Esophagus (tissue), 2 donors: ENCODE results near the gene CD8A. TPM values are rescaled to one million over a fixed set of nuclear protein-coding genes. Genes with fewer than 3 reads are reported as not detected.
A peak's percentile ranks its signal among the peaks of the same experiment; 100 is the strongest.

ENCODE experiments used
- H3K27ac ChIP-seq, 2 donors: one replicate each; pipeline ENCODE4 v1.5.1; 2013; ENCODE audit warnings: low read depth in 2 of 2, mild to moderate bottlenecking in 2 of 2, inconsistent platforms in 1 of 2, low read length in 1 of 2, moderate library complexity in 1 of 2
- H3K27me3 ChIP-seq, 2 donors: one replicate each; pipeline ENCODE4 v1.6.1; 2013; ENCODE audit warnings: low read length in 2 of 2, control low read depth in 1 of 2, mild to moderate bottlenecking in 1 of 2; ENCODE audit not compliant: insufficient read depth in 2 of 2, control insufficient read depth in 1 of 2
- H3K36me3 ChIP-seq, 2 donors: one replicate each; pipeline ENCODE4 v1.6.1; 2013; ENCODE audit warnings: low read length in 1 of 2; ENCODE audit not compliant: control insufficient read depth in 2 of 2, insufficient read depth in 2 of 2
- H3K4me1 ChIP-seq, 2 donors: one replicate each; pipeline ENCODE4 v1.6.1; 2013; ENCODE audit warnings: low read length in 1 of 2; ENCODE audit not compliant: control insufficient read depth in 2 of 2, insufficient read depth in 2 of 2
- H3K4me3 ChIP-seq, 2 donors: one replicate each; pipeline ENCODE4 v1.5.1; 2013; ENCODE audit warnings: low read length in 2 of 2, mild to moderate bottlenecking in 2 of 2, low read depth in 1 of 2, moderate library complexity in 1 of 2
- H3K9me3 ChIP-seq, 2 donors: one replicate each; pipeline ENCODE4 v1.6.1; 2013; ENCODE audit warnings: mild to moderate bottlenecking in 2 of 2, low read depth in 1 of 2, low read length in 1 of 2, moderate library complexity in 1 of 2; ENCODE audit not compliant: control insufficient read depth in 2 of 2, insufficient read depth in 1 of 2
- WGBS, 2 donors: extraction: QIAGEN DNeasy Blood & Tissue Kit; methylation state at CpG; one replicate each; pipeline ENCODE4 v1.1.7; 2013; 5-methylcytosine and 5-hydroxymethylcytosine counted together
- polyA plus RNA-seq, 2 donors: library from polyadenylated mRNA; stranded (reverse); fragments of 200-250 nt; gene quantifications; one replicate each; pipeline ENCODE4 v1.2.3, GENCODE V29; 2013
- donor health status: healthy with polysubstance abuse.
- donor health status: Bipolar disorder and iron deficiency.

The CD8A gene
- polyA plus RNA-seq, 2 donors, result 3.5 to 4.2 TPM

- 41 to 45% methylated on average over 7 of the region's 7 CpGs for WGBS, 2 donors
- Histone ChIP-seq H3K27me3 (peaks cover 0 to 19% of the 10 kb centered on the region in 2 donors), H3K9me3 (no peaks in the 10 kb centered on the region), H3K4me1 (peaks cover 18 to 22% of the 10 kb centered on the region in 2 donors), H3K36me3 (no peaks in the 10 kb centered on the region), H3K27ac (peak overlapping the region in 1 of 2 donors; percentile 41), H3K4me3 (peak overlapping the region; percentile 11 to 37)
These were observed 860 bp upstream of the CD8A start for GRCh38 chr2:86791573-86791972.

GRCh38 chr2:86790134-86790675, 508 bp downstream of the CD8A start:
- Histone ChIP-seq H3K9me3 (no peaks in the 10 kb centered on the region), H3K4me3 (peak overlapping the region; percentile 28 to 37), H3K27me3 (peaks cover 0 to 19% of the 10 kb centered on the region in 2 donors), H3K4me1 (peaks cover 18 to 22% of the 10 kb centered on the region in 2 donors), H3K36me3 (no peaks in the 10 kb centered on the region), H3K27ac (peak overlapping the region in 1 of 2 donors; percentile 41)
- WGBS, 2 donors, result 5 to 6% methylated on average over 40 of the region's 40 CpGs

GRCh38 chr2:86789687-86790133, 1.0 kb downstream of the CD8A start:
- H3K36me3 ChIP-seq, result no peaks in the 10 kb centered on the region
- H3K27me3 ChIP-seq, result peaks cover 0 to 19% of the 10 kb centered on the region in 2 donors
- 7 to 8% methylated on average over 40 of the region's 40 CpGs for WGBS, 2 donors
- peak overlapping the region in 1 of 2 donors; percentile 38 for H3K27ac ChIP-seq
- H3K4me3 ChIP-seq, result peak overlapping the region; percentile 28 to 37
- peaks cover 18 to 22% of the 10 kb centered on the region in 2 donors for H3K4me1 ChIP-seq
- no peaks in the 10 kb centered on the region for H3K9me3 ChIP-seq

- no peaks in the 10 kb centered on the region for H3K36me3 ChIP-seq
- peak overlapping the region; percentile 38 to 47 for H3K27ac ChIP-seq
- peaks cover 18 to 22% of the 10 kb centered on the region in 2 donors for H3K4me1 ChIP-seq
- WGBS, 2 donors, result 5% methylated on average over 64 of the region's 64 CpGs
- H3K9me3 ChIP-seq, result no peaks in the 10 kb centered on the region
- H3K27me3 ChIP-seq, result peaks cover 0 to 19% of the 10 kb centered on the region in 2 donors
- peak overlapping the region; percentile 28 to 37 for H3K4me3 ChIP-seq
These were observed 1.6 kb downstream of the CD8A start for GRCh38 chr2:86788881-86789686.

- 43 to 46% methylated on average over 7 of the region's 7 CpGs for WGBS, 2 donors
- H3K36me3 ChIP-seq, result no peaks in the 10 kb centered on the region
- no peak overlapping the region for H3K4me3 ChIP-seq
- H3K9me3 ChIP-seq, result no peaks in the 10 kb centered on the region
- H3K27me3 ChIP-seq, result peaks cover 0 to 19% of the 10 kb centered on the region in 2 donors
- H3K4me1 ChIP-seq, result peaks cover 18 to 22% of the 10 kb centered on the region in 2 donors
- no peak overlapping the region for H3K27ac ChIP-seq
These were observed 2.5 kb downstream of the CD8A start for GRCh38 chr2:86788165-86788564.

GRCh38 chr2:86787736-86788135, 3.0 kb downstream of the CD8A start:
- Histone ChIP-seq H3K4me3 (no peak overlapping the region), H3K27ac (no peak overlapping the region)
- WGBS, 2 donors, result 11 to 14% methylated on average over 2 of the region's 2 CpGs

GRCh38 chr2:86786001-86786536, 4.6 kb downstream of the CD8A start:
- Histone ChIP-seq H3K27me3 (peaks cover 0 to 19% of the 10 kb centered on the region in 2 donors), H3K36me3 (no peaks in the 10 kb centered on the region), H3K9me3 (no peaks in the 10 kb centered on the region), H3K4me1 (peaks cover 12 to 20% of the 10 kb centered on the region in 2 donors), H3K4me3 (no peak overlapping the region), H3K27ac (peak overlapping the region in 1 of 2 donors; percentile 10)
- 53 to 57% methylated on average over 10 of the region's 10 CpGs for WGBS, 2 donors

More at GRCh38 chr2:86787736-86788135, 3.0 kb downstream of the CD8A start:
- H3K27me3 ChIP-seq, result peaks cover 0 to 19% of the 10 kb centered on the region in 2 donors
- peaks cover 18 to 22% of the 10 kb centered on the region in 2 donors for H3K4me1 ChIP-seq
- no peaks in the 10 kb centered on the region for H3K9me3 ChIP-seq
- H3K36me3 ChIP-seq, result no peaks in the 10 kb centered on the region

GRCh38 chr2:86785456-86785855, 5.3 kb downstream of the CD8A start:
- Histone ChIP-seq H3K27ac (peak overlapping the region in 1 of 2 donors; percentile 10), H3K4me1 (peaks cover 10 to 16% of the 10 kb centered on the region in 2 donors), H3K27me3 (peaks cover 0 to 15% of the 10 kb centered on the region in 2 donors), H3K4me3 (no peak overlapping the region), H3K9me3 (no peaks in the 10 kb centered on the region), H3K36me3 (no peaks in the 10 kb centered on the region)
- WGBS, 2 donors, result 83 to 84% methylated on average over 9 of the region's 9 CpGs

- Histone ChIP-seq H3K36me3 (no peaks in the 10 kb centered on the region), H3K4me3 (no peak overlapping the region), H3K4me1 (no peaks in the 10 kb centered on the region), H3K27me3 (peaks cover 0 to 2% of the 10 kb centered on the region in 2 donors), H3K9me3 (no peaks in the 10 kb centered on the region), H3K27ac (no peak overlapping the region)
- 69 to 70% methylated on average over 8 of the region's 8 CpGs for WGBS, 2 donors
These were observed 6.9 kb downstream of the CD8A start for GRCh38 chr2:86783615-86784339.
